ENCODE measurements around the gene CXCR2. TPM values are rescaled to one million over a fixed set of nuclear protein-coding genes. Genes with fewer than 3 reads are reported as not detected.

Gene CXCR2
- total RNA-seq, 6 experiments from 2014 or later: 0.81 to 2.6 (median 1.2) TPM

DNA sequence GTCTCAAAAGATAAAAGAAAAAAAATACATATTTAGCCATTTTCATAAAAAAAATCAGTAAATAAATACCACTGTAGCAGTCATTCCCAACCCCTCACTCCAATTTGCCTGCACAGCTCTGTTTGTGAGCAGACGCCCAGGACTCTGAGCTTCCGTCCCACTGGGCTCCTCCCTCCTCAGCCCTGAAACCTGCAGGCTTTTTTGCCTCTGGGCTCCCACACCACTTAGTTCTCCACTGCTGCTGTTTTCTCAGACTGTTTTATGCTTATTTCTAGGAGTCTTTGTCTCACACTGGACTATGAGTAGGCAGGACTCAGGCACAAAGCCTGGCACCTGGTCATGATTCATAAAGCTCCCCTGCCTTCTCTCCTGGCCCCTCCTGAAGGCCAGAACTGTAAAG, 47.0 kb downstream of the CXCR2 start:
- intact Hi-C loops (cut with DNase I): no loop called here
- Histone ChIP-seq H3K27ac (no peak overlapping the region), H3K36me3 (no peaks in the 10 kb centered on the region), H3K4me3 (no peak overlapping the region), H3K9me3 (no peaks in the 10 kb centered on the region), H3K27me3 (no peaks in the 10 kb centered on the region), H3K4me1 (no peaks in the 10 kb centered on the region)
- WGBS (ENCODE audit: insufficient coverage, low coverage, low lambda C conversion rate, missing lambda C conversion rate): 65% methylated on average over 2 of the region's 2 CpGs
- no peak for TF ChIP-seq POLR2A (IDR thresholded peaks at IDR 0.05)
- TF ChIP-seq, protein P1, sequence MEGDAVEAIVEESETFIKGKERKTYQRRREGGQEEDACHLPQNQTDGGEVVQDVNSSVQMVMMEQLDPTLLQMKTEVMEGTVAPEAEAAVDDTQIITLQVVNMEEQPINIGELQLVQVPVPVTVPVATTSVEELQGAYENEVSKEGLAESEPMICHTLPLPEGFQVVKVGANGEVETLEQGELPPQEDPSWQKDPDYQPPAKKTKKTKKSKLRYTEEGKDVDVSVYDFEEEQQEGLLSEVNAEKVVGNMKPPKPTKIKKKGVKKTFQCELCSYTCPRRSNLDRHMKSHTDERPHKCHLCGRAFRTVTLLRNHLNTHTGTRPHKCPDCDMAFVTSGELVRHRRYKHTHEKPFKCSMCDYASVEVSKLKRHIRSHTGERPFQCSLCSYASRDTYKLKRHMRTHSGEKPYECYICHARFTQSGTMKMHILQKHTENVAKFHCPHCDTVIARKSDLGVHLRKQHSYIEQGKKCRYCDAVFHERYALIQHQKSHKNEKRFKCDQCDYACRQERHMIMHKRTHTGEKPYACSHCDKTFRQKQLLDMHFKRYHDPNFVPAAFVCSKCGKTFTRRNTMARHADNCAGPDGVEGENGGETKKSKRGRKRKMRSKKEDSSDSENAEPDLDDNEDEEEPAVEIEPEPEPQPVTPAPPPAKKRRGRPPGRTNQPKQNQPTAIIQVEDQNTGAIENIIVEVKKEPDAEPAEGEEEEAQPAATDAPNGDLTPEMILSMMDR (IDR thresholded peaks at IDR 0.05): no peak
- DNase-seq (no peak), ATAC-seq (no peak)

DNA sequence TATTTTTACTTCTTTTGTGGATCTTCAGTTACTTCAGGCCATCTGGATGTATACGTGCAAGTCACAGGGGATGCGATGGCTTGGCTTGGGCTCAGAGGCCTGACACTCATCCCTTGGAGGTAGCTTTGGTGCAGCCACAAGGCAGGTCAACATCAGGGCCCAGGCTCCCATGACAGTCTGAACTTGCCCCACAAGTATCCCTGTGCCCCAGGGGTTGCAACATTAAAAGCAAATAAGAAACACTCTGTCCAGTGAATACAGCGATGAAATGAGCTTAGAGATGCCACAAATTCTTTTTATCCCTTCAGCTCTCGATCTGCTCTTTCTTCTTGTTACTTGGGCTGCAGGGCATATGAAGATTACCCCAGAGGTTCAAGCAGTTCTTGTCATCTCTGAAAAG, 54.0 kb downstream of the CXCR2 start:
- WGBS (ENCODE audit: insufficient coverage, low coverage, low lambda C conversion rate, missing lambda C conversion rate): 62% methylated on average over 2 of the region's 4 CpGs
- no peak for ATAC-seq

DNA sequence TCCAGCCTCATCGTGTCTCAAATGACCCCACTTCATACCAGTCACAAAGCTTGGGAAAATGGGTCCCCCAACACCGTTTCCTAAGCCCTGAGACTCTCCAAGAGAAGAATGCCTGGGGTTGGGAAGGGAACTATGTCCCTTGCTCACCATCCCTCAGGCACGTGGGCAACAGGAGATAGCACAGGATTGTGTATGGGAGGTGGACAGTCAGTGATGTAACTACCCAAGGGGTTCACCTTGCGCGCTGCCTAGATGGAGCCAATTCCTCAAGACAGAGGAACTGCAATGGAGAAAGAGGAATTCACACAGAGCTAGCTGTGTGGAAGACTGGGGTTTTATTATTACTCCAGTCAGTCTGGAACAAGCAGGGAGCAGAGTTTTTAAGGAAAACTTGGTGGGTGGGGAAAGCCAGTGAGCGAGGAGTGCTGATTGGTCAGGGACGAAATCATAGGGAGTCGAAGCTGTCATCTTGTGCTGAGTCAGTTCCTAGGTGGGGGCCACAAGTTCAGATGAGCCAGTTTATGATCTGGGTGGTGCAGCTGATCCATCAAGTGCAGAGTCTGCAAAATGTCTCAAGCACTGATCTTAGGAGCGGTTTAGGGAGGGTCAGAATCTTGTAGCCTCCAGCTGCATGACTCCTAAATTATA, 54.8 kb downstream of the CXCR2 start:
- Histone ChIP-seq H3K9me3 (no peaks in the 10 kb centered on the region), H3K4me1 (no peaks in the 10 kb centered on the region), H3K27ac (no peak overlapping the region), H3K27me3 (no peaks in the 10 kb centered on the region), H3K36me3 (no peaks in the 10 kb centered on the region), H3K4me3 (no peak overlapping the region)
- TF ChIP-seq POLR2A (IDR thresholded peaks at IDR 0.05): no peak
- TF ChIP-seq, protein P1 (IDR thresholded peaks at IDR 0.05): no peak
- ATAC-seq (no peak), DNase-seq (no peak)
- intact Hi-C loops (cut with DNase I): loop anchor here in 1 of 2 donors (10.0 kb wide), 1 partner anchor 204 kb away; the partner anchor contains the start of gene SLC11A1
- WGBS (ENCODE audit: insufficient coverage, low coverage, low lambda C conversion rate, missing lambda C conversion rate): 62% methylated on average over 8 of the region's 9 CpGs

More for the DNA sequence above, 54.0 kb downstream of the CXCR2 start:
- TF ChIP-seq POLR2A (IDR thresholded peaks at IDR 0.05): no peak
- TF ChIP-seq, protein P1 (IDR thresholded peaks at IDR 0.05): no peak
- Histone ChIP-seq H3K36me3 (no peaks in the 10 kb centered on the region), H3K9me3 (no peaks in the 10 kb centered on the region), H3K4me1 (no peaks in the 10 kb centered on the region), H3K27me3 (no peaks in the 10 kb centered on the region), H3K27ac (no peak overlapping the region), H3K4me3 (no peak overlapping the region)
- intact Hi-C loops (cut with DNase I): loop anchor here in 1 of 2 donors (10.0 kb wide), 1 partner anchor 205 kb away; the partner anchor contains the start of gene SLC11A1
- no peak for DNase-seq

DNA sequence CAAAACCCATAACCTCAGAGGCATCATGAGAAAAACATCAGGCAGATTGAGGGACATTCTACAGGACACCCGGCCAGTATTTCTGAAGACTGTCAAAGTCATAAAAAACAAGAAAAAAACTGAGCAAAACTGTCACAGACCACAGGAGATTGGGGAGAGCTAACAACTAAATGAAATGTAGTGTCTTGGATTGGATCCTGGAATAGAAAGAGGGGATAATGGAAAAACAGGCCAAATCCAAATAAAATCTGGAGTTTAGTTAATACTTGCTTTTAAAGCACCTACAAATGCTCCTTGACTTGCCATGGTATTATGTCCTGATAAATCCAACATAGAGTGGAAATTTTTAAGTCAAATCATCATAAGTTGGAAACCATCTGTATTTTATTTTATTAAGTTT, 58.5 kb downstream of the CXCR2 start:
- intact Hi-C loops (cut with DNase I): loop anchor here in 1 of 2 donors (10.0 kb wide), 1 partner anchor 200 kb away; the partner anchor contains the start of gene SLC11A1

More for the DNA sequence above, 58.5 kb downstream of the CXCR2 start:
- Histone ChIP-seq H3K4me3 (no peak overlapping the region), H3K9me3 (no peaks in the 10 kb centered on the region), H3K27ac (no peak overlapping the region), H3K27me3 (no peaks in the 10 kb centered on the region), H3K4me1 (no peaks in the 10 kb centered on the region), H3K36me3 (no peaks in the 10 kb centered on the region)
- TF ChIP-seq, protein P1 (IDR thresholded peaks at IDR 0.05): no peak
- no peak for TF ChIP-seq POLR2A (IDR thresholded peaks at IDR 0.05)
- ATAC-seq: no peak
- 73% methylated on average over 1 of the region's 1 CpG for WGBS (ENCODE audit: insufficient coverage, low coverage, low lambda C conversion rate, missing lambda C conversion rate)
- DNase-seq: no peak
